GM23248 (cell line): ENCODE data around the gene NSMCE1.

Source experiments
- EZH2 ChIP-seq: fragments of 200-600 bp; sonication (generic); IDR thresholded peaks from 2 replicates; pipeline ENCODE4 v1.6.1; 2018; ENCODE audit warnings: antibody characterized with exemption, mild to moderate bottlenecking; ENCODE audit not compliant: insufficient read depth, poor library complexity, severe bottlenecking
- EZH2phosphoT487 ChIP-seq: fragments of 200-600 bp; sonication (generic); IDR thresholded peaks from 2 replicates; pipeline ENCODE4 v1.6.1; 2018; ENCODE audit warnings: antibody characterized with exemption, moderate library complexity, mild to moderate bottlenecking, low read depth; ENCODE audit not compliant: insufficient read depth

GRCh38 chr16:27317738-27318391 is 49.3 kb upstream of the NSMCE1 start:
- no peak for TF ChIP-seq EZH2
- no peak for TF ChIP-seq EZH2phosphoT487
